Panc1 (cell line): ENCODE measurements around the gene EML5. TPM values are rescaled to one million over a fixed set of nuclear protein-coding genes. Genes with fewer than 3 reads are reported as not detected.

Experiments
- ATAC-seq: fragments of 200-7000 bp; cut with Tn5 transposase; 2 replicates; pipeline ENCODE4 v1.9.1; 2020; ENCODE audit warnings: mild to moderate bottlenecking, moderate library complexity
- BruUV-seq: library from RNA; stranded (reverse); fragments of 400-500 nt; replicated peaks from 2 replicates; lab custom pipeline; 2021; lab: Mats Ljungman, UMichigan
- CTCF ChIA-PET: fragments of 300-600 bp; sonication (Branson Sonifier 250); formaldehyde crosslinking; loops from one replicate; lab custom pipeline; 2022; ENCODE audit warnings: antibody characterized with exemption; lab: Charles Lee
- POLR2A ChIA-PET: fragments of 300-600 bp; sonication (Branson Sonifier 250); formaldehyde crosslinking; loops from one replicate; lab custom pipeline; 2022; ENCODE audit warnings: antibody characterized with exemption; lab: Charles Lee
- DNase-seq: peaks from one replicate; pipeline ENCODE4 v3.0.0-alpha.2; 2010; ENCODE audit warnings: low read depth, low spot score
- H3K27ac ChIP-seq: 2 replicates; pipeline ENCODE4 v1.5.1; 2011; ENCODE audit warnings: mild to moderate bottlenecking, low read length, inconsistent platforms
- H3K27me3 ChIP-seq: fragments of 200-500 bp; sonication (Bioruptor generic); 2 replicates; pipeline ENCODE4 v1.6.0; 2014; ENCODE audit warnings: low read length, inconsistent platforms; ENCODE audit not compliant: control insufficient read depth, insufficient read depth
- H3K36me3 ChIP-seq: fragments of 200-500 bp; sonication (Bioruptor generic); 2 replicates; pipeline ENCODE4 v1.5.1; 2014; ENCODE audit warnings: inconsistent platforms, mild to moderate bottlenecking, low read length, moderate library complexity; ENCODE audit not compliant: control insufficient read depth, insufficient read depth
- H3K4me1 ChIP-seq: 2 replicates; pipeline ENCODE4 v1.5.1; 2011; ENCODE audit warnings: inconsistent platforms, mild to moderate bottlenecking, low read length, moderate library complexity; ENCODE audit not compliant: control insufficient read depth, insufficient read depth
- H3K4me3 ChIP-seq, 2 experiments: 2 replicates each; pipeline ENCODE4 v1.5.1; 2011 to 2012; ENCODE audit warnings: low read depth in 2 of 2, low read length in 2 of 2, mild to moderate bottlenecking in 2 of 2, inconsistent platforms in 1 of 2, moderate library complexity in 1 of 2
- H3K9me3 ChIP-seq: fragments of 200-500 bp; sonication (Bioruptor generic); 2 replicates; pipeline ENCODE4 v1.5.1; 2014; ENCODE audit warnings: low read depth, mild to moderate bottlenecking, inconsistent platforms, low read length, moderate library complexity; ENCODE audit not compliant: control insufficient read depth, insufficient read depth
- POLR2AphosphoS5 ChIP-seq: IDR thresholded peaks from 2 replicates; pipeline ENCODE4 v1.6.1; 2012; ENCODE audit warnings: mild to moderate bottlenecking, low read depth, low read length, moderate library complexity
- SIN3A ChIP-seq: IDR thresholded peaks from 2 replicates; pipeline ENCODE4 v1.6.1; 2012; ENCODE audit warnings: low read depth, mild to moderate bottlenecking, low read length, moderate library complexity, borderline replicate concordance; ENCODE audit not compliant: insufficient read depth
- TCF7L2 ChIP-seq: IDR thresholded peaks from 2 replicates; pipeline ENCODE4 v1.6.1; 2011; ENCODE audit warnings: mild to moderate bottlenecking, low read depth, low read length, inconsistent platforms
- in situ Hi-C: cut with HindIII; loops from 2 replicates; pipeline ENCODE4 v1.10.0; 2016; ENCODE audit warnings: low sequenced_read_pairs, low pct_unique_long_range_greater_than_20kb
- intact Hi-C: fragments of 100-400 bp; cut with micrococcal nuclease; formaldehyde crosslinking; loops from one replicate; pipeline ENCODE4 v1.10.0; 2022; ENCODE audit not compliant: unreplicated experiment
- total RNA-seq: library from RNA; stranded (reverse); gene quantifications from one replicate; pipeline ENCODE4 v1.2.1, GENCODE V29; 2021; ENCODE audit not compliant: unreplicated experiment
- TF ChIP-seq, protein P1 (sequence below), 2 experiments: IDR thresholded peaks; 2 replicates each; pipeline ENCODE4 v1.6.1; 2011 to 2012; ENCODE audit warnings: low read depth in 2 of 2, control low read depth in 1 of 2, low read length in 1 of 2, mild to moderate bottlenecking in 1 of 2, moderate library complexity in 1 of 2; ENCODE audit not compliant: insufficient read depth in 1 of 2
- TF ChIP-seq, protein P2 (sequence below): fragments of 450-650 bp; IDR thresholded peaks from 2 replicates; pipeline ENCODE4 v1.5.1; 2017; ENCODE audit warnings: mild to moderate bottlenecking

Gene EML5
- total RNA-seq, 1 experiment from 2014 or later = 0.10 TPM

DNA sequence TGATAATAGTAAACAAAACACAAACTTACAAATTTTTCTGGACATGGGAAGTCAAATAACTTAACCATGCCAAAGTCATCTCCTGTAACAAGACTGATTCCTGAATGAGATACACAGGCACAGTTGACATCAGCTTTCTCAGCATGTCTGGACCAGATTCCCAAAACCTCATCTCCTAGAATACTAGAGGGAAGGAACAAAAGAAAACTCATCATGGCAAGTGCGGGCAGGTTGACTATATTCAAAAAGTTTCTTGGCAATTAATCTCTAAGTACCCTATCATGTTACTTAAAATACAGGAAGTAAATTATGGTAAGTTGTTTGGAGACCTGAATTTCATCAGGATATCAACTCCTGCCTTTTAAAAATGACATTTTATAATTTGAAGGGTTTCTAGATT, 176.1 kb downstream of the EML5 start:
- Histone ChIP-seq H3K27ac (no peak overlapping the region), H3K9me3 (no peaks in the 10 kb centered on the region), H3K4me1 (no peaks in the 10 kb centered on the region), H3K27me3 (no peaks in the 10 kb centered on the region), H3K36me3 (peaks cover 17% of the 10 kb centered on the region), H3K4me3 (no peak overlapping the region)
- no TSS peak for BruUV-seq
- ChIA-PET CTCF (no interaction called here), POLR2A (no interaction called here)
- ATAC-seq = no peak
- in situ Hi-C loops = no loop called here
- TF ChIP-seq SIN3A = no peak
- no peak for TF ChIP-seq POLR2AphosphoS5
- TF ChIP-seq TCF7L2 = no peak
- TF ChIP-seq, protein P1, sequence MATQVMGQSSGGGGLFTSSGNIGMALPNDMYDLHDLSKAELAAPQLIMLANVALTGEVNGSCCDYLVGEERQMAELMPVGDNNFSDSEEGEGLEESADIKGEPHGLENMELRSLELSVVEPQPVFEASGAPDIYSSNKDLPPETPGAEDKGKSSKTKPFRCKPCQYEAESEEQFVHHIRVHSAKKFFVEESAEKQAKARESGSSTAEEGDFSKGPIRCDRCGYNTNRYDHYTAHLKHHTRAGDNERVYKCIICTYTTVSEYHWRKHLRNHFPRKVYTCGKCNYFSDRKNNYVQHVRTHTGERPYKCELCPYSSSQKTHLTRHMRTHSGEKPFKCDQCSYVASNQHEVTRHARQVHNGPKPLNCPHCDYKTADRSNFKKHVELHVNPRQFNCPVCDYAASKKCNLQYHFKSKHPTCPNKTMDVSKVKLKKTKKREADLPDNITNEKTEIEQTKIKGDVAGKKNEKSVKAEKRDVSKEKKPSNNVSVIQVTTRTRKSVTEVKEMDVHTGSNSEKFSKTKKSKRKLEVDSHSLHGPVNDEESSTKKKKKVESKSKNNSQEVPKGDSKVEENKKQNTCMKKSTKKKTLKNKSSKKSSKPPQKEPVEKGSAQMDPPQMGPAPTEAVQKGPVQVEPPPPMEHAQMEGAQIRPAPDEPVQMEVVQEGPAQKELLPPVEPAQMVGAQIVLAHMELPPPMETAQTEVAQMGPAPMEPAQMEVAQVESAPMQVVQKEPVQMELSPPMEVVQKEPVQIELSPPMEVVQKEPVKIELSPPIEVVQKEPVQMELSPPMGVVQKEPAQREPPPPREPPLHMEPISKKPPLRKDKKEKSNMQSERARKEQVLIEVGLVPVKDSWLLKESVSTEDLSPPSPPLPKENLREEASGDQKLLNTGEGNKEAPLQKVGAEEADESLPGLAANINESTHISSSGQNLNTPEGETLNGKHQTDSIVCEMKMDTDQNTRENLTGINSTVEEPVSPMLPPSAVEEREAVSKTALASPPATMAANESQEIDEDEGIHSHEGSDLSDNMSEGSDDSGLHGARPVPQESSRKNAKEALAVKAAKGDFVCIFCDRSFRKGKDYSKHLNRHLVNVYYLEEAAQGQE (IDR thresholded peaks at IDR 0.05; ENCODE audit: insufficient read depth in 1 of 2, low read depth in 2 of 2, low read length in 1 of 2) = no peak
- TF ChIP-seq, protein P2, sequence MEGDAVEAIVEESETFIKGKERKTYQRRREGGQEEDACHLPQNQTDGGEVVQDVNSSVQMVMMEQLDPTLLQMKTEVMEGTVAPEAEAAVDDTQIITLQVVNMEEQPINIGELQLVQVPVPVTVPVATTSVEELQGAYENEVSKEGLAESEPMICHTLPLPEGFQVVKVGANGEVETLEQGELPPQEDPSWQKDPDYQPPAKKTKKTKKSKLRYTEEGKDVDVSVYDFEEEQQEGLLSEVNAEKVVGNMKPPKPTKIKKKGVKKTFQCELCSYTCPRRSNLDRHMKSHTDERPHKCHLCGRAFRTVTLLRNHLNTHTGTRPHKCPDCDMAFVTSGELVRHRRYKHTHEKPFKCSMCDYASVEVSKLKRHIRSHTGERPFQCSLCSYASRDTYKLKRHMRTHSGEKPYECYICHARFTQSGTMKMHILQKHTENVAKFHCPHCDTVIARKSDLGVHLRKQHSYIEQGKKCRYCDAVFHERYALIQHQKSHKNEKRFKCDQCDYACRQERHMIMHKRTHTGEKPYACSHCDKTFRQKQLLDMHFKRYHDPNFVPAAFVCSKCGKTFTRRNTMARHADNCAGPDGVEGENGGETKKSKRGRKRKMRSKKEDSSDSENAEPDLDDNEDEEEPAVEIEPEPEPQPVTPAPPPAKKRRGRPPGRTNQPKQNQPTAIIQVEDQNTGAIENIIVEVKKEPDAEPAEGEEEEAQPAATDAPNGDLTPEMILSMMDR = no peak
- no peak for DNase-seq
- intact Hi-C loops = no loop called here

DNA sequence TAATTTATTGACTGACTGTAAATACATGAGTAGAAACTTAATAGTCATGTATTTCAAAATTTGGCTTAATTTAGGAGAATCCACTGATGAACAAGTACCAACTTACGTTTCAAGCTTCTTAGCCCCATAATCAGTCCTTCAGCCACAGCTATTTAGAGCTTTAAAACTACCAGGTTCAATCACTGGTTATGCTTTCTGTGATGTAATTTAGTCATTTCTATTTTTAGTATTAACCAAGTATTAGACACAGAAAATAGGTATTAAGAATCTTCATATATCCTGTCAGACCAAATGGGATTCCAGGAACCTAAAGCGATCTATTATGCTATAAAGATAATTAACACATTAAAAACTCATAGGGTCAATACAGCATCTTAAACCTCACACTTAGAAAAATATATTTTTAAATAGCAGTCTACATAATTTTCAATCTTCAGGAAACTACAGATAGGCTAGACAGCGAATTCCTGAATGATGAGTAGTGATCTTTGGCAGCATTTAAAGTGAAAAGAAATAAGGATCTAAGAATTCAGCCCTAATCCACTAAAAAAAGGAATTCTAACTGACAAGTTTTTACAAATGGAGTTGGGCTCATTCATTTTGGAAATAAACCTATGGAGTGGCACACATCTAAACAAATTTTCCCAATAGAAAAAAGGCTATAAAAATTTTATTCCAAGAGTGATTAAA, 178.4 kb downstream of the EML5 start:
- ATAC-seq (no peak), DNase-seq (no peak)
- Histone ChIP-seq H3K36me3 (peaks cover 24% of the 10 kb centered on the region), H3K9me3 (no peaks in the 10 kb centered on the region), H3K4me1 (no peaks in the 10 kb centered on the region), H3K27ac (no peak overlapping the region), H3K4me3 (no peak overlapping the region), H3K27me3 (no peaks in the 10 kb centered on the region)
- ChIA-PET CTCF (no interaction called here), POLR2A (no interaction called here)
- TF ChIP-seq TCF7L2 = no peak
- TF ChIP-seq SIN3A = no peak
- TF ChIP-seq, protein P1 (IDR thresholded peaks at IDR 0.05; ENCODE audit: insufficient read depth in 1 of 2, low read depth in 2 of 2, low read length in 1 of 2) = no peak
- TF ChIP-seq, protein P2 = no peak
- TF ChIP-seq POLR2AphosphoS5 = no peak
- intact Hi-C loops = no loop called here
- in situ Hi-C loops = no loop called here
- no TSS peak for BruUV-seq
